HG02763 (cell line): ENCODE measurements around the gene PCID2.

Experiments
- ATAC-seq: cut with Tn5 transposase; IDR thresholded peaks from one replicate; pipeline ENCODE4 v1.9.1; 2021; ENCODE audit warnings: mild to moderate bottlenecking, moderate library complexity; ENCODE audit not compliant: unreplicated experiment

The PCID2 gene

DNA sequence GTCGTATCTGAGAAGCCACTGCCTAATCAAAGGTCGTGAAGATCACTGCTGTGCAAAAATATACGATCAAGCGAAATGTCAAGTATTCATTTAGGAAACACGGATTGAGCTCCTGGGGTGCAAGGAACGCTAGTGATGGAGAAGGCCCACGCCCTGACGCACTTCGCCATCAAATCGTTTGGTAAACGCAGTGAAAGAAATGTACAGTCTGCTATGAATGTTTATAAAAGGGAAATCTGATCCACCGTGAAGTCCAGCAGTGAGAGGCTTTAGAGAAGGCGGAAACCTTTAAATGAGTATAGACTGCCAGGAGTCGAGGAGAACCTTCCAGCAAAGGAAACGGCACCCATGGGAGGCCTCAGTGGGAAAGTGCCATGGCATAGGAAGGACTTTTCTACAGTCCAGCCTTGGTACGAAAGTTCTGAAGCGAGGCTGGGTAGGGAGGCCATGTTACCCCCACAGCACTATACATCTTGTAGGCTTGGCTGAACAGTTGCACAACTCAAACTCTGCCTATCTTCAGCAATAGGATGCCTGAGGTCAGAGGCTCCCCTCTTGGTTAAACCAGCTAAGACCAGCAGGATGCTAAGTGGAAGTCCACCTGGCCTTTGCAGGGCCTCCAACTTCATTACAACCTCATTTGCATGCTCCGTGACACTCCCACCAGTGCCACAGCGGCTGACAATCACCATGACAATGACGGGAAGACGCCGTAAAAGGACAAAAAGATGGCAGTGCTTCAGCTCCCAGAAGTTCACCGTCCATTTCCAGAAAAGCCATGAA is 20.4 kb downstream of the PCID2 start:
- ATAC-seq: no peak

DNA sequence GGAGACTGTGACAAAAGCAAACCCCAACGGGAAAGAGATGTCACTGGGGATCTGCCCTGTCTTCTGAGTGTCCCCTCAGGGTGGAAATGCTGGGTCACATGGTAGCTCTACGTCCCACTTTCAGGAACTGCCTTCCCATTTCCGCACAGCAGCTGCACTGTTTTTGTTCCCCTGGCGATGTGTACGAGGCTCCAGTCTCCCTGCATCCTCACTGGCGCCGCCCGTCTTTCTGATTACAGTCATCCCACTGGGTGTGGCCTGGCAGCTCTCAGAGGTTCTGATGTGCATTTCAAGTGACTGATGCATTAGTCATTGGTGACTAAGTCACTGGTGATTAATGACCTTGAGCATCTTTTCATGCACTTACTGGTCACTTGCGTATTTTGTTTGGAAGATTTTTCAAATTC is 21.2 kb downstream of the PCID2 start:
- no peak for ATAC-seq

- ATAC-seq: peak; percentile 80
These were observed 22.2 kb downstream of the PCID2 start for GRCh38 chr13:113186061-113186900.

DNA sequence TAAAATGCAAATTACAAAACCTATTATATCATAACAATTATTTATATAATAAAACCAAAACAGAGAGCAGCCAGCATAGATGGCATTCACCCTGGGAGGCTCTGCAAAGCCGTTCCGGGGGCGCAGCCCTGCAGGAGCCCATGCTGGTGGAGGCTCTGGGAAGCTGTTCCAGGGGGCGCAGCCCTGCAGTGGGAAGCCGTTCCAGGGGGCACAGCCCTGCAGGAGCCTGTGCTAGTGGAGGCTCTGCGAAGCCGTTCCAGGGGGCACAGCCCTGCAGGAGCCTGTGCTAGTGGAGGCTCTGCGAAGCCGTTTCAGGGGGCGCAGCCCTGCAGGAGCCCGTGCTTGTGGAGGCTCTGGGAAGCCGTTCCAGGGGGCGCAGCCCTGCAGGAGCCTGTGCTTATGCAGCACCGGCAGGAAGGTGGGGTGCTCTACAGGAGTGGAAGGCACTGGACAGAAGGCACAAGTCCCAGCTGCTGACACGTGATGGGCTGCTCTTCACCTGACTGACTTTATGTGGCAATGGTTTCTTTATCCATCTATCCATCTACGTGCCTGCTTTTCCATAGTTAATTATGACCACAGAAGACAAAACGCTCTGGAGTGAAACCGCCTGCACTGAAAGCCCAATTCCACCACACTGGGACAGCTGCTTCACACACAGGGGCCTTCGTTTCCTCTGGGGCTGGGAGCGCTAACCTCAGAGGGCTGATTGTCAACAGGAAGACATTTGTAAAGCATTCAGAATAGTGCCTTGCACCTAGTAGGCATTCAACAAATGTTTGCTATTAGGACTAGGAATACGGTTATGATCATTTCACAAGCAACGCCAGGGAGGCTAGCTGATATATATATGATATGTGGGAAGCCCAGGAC is 23.7 kb downstream of the PCID2 start:
- no peak for ATAC-seq

GRCh38 chr13:113183450-113184129 is 24.9 kb downstream of the PCID2 start:
- ATAC-seq: no peak

GRCh38 chr13:113182046-113182445 is 26.4 kb downstream of the PCID2 start:
- ATAC-seq: no peak

- ATAC-seq: no peak
These were observed 28.9 kb downstream of the PCID2 start for GRCh38 chr13:113179374-113180230.

DNA sequence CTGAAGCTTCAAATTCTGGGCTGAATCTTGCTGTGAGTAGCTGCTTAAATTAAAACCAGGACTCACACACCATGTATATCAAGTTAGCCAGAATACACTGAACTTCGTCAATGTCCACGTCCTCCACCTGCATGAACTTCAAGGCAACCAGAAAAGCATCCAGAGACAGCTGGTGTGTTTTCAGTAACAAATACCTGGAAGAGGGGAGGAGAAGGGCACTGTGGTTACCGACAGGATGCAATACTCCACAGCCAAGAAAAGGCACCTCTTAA is 29.6 kb downstream of the PCID2 start:
- ATAC-seq: no peak

GRCh38 chr13:113178070-113178895 is 30.2 kb downstream of the PCID2 start:
- ATAC-seq: no peak

GRCh38 chr13:113176822-113177221 is 31.6 kb downstream of the PCID2 start:
- ATAC-seq: no peak

DNA sequence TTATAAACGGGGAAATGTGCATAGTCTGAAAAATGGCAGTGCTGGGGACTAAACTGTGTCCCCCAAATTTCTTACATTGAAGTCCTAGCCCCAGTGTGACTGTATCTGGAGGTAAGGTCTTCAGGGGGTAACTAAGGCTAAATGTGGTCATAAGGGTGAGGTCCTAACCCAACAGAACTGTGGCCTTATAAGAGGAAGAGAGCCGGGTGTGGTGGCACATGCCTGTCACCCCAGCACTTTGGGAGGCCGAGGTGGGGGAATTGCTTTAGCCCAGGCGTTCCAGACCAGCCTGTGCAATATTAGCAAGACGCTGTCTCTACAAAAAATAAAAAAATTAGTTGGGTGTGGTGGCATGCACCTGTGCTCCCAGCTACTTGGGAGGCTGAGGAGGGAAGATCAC is 32.2 kb downstream of the PCID2 start:
- no peak for ATAC-seq

GRCh38 chr13:113172419-113172926 is 36.0 kb downstream of the PCID2 start:
- no peak for ATAC-seq

DNA sequence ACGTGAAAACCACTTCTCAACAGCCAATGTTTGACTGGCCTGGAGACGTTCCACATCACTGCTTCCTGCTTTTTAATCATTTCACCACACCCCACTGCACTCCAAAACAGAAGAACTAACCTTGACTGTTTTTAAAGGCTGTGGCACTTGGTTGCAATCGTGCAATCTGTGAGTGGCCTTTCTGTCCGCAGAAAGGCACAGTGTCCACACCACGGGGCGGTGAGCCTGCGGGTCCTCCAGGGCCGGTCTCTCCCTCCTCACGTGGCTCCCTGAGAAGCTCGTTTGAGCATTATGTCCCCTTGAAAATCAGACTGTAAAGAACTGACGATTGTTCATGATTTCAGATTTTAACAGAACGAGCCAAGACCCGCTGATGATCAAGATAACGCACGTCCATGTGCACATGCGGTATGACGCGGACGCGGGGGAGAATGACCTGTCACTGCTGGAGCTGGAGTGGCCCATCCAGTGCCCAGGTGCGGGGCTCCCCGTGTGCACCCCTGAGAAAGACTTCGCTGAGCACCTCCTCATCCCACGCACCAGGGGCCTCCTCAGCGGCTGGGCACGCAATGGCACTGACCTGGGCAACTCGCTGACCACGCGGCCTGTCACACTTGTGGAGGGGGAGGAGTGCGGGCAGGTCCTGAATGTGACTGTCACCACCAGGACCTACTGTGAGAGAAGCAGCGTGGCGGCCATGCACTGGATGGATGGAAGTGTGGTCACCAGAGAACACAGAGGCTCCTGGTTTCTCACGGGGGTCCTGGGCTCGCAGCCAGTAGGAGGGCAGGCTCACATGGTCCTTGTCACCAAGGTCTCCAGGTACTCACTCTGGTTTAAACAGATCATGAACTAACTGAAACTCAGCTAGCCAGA is 37.0 kb downstream of the PCID2 start:
- no peak for ATAC-seq

- ATAC-seq: no peak
These were observed 38.0 kb downstream of the PCID2 start for GRCh38 chr13:113170511-113170910.

DNA sequence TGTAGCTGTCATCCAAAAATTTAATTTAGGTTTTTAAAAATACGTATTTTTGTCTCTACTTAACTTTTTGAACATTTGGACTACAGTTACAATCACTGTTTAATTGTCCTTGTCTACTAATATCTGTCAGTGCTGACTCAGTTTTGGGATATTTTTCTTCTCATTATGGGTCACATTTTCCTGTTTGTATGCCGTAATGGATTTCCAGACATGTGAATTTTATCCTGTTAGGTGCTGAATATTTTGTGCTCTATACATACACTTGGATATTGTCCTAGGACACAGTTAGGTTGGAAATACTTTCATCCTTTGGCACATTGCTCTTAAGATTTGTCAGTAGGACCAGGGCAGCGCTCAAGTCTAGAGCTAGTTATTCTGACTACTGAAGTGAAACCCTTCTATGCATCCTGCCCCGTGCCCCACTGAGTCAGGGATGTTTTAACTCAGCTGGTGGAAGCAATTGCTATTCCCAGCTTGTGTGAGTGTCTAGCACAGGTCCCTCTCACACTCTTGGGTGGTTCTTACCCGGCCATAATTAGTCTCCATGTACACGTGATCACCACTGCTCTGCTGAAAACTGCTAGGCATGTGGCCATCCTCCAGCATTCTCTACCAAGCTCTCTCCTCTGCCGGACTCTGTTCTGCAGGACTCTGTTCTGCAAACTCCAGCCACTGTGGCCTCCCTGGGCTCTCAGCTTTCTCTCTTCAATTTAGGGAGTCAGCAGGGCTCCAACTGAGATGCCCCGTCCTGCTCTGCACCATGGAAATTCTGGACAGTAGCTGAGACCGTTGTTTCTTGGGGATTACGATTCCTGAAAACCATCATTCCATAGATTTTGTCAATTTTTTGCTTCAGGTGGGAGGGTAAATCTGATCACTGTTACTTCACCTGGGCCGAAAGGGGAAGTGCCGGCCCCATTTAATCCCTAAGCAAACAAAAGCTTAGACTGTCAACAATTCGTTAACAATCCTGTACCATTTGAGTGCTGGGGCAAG is 38.9 kb downstream of the PCID2 start:
- ATAC-seq: no peak

- ATAC-seq: no peak
These were observed 40.3 kb downstream of the PCID2 start for GRCh38 chr13:113168211-113168610.

DNA sequence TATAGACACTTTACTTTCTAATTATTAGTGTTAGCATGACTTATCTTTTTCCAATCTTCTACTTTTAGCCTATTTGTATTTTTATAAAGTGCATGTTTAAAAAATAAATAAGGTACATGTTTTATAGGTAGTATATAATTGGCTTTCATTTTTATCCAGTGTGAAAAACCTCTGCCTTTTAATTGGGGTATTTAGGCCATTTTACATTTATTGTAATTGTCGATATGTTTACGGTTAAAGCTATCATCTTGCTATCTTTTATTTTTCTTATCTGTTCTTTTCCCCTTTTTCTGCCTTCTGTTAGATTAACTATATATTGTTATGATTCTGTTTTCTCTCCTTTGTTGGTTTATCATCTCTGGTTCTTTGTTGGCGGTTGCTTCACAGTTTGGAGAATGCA is 40.9 kb downstream of the PCID2 start:
- ATAC-seq: no peak
